H1 (cell line): Measurements from ENCODE around the gene MKX. TPM values are rescaled to one million over a fixed set of nuclear protein-coding genes. Genes with fewer than 3 reads are reported as not detected.

Experiments
- CTCF ChIA-PET: fragments of 300-600 bp; sonication (Branson Sonifier 250); formaldehyde crosslinking; loops from one replicate; lab custom pipeline; 2021; ENCODE audit not compliant: partially characterized antibody; lab: Charles Lee
- POLR2A ChIA-PET: fragments of 300-600 bp; sonication (Branson Sonifier 250); formaldehyde crosslinking; loops from one replicate; lab custom pipeline; 2021; ENCODE audit warnings: inconsistent platforms; ENCODE audit not compliant: partially characterized antibody; lab: Charles Lee
- DNase-seq, 2 experiments: peaks; one replicate each; pipeline versions ENCODE4 v3.0.0 to v3.0.0-alpha.2; 2010 to 2022; ENCODE audit warnings: low spot score in 2 of 2, low read depth in 1 of 2, mixed read lengths in 1 of 2
- FAIRE-seq: peaks from 2 replicates; lab custom pipeline; 2011; peaks lifted over from hg19 to GRCh38; lab: Jason Lieb, UNC
- H2AFZ ChIP-seq: 2 replicates; pipeline ENCODE4 v1.8.1; 2012; ENCODE audit warnings: low read length, inconsistent platforms
- H2AK5ac ChIP-seq: 2 replicates; pipeline ENCODE4 v1.6.1; 2013; ENCODE audit warnings: low read depth, low read length
- H2BK120ac ChIP-seq: replicated peaks from 2 replicates; pipeline ENCODE3; 2013; ENCODE audit warnings: low read depth, low read length, inconsistent platforms
- H2BK12ac ChIP-seq: 2 replicates; pipeline ENCODE4 v1.6.1; 2013; ENCODE audit warnings: low read depth, low read length
- H2BK15ac ChIP-seq: 2 replicates; pipeline ENCODE4 v1.6.1; 2013; ENCODE audit warnings: low read length
- H2BK20ac ChIP-seq: 2 replicates; pipeline ENCODE4 v1.6.1; 2013; ENCODE audit warnings: low read length
- H2BK5ac ChIP-seq: 2 replicates; pipeline ENCODE4 v1.6.1; 2013; ENCODE audit warnings: low read depth, low read length
- H3K14ac ChIP-seq: 2 replicates; pipeline ENCODE4 v1.6.1; 2013; ENCODE audit warnings: inconsistent platforms; ENCODE audit not compliant: insufficient read length
- H3K18ac ChIP-seq: 2 replicates; pipeline ENCODE4 v1.6.1; 2013; ENCODE audit warnings: low read length; ENCODE audit errors: extremely low read depth
- H3K23ac ChIP-seq: 2 replicates; pipeline ENCODE4 v1.6.1; 2013; ENCODE audit warnings: inconsistent platforms; ENCODE audit not compliant: insufficient read length
- H3K23me2 ChIP-seq: 2 replicates; pipeline ENCODE4 v1.6.1; 2013; ENCODE audit warnings: low read depth, low read length
- H3K27ac ChIP-seq: 2 replicates; pipeline ENCODE4 v1.6.1; 2011; ENCODE audit warnings: low read depth, low read length, inconsistent platforms
- H3K27me3 ChIP-seq, 4 experiments: replicated peaks in 1 of 4; 1 replicate in 1 of 4; 2 replicates in 3 of 4; pipeline versions ENCODE4 v1.6.1 to v1.8.1; 2011 to 2013; ENCODE audit warnings: low read length in 3 of 4, mild to moderate bottlenecking in 3 of 4, inconsistent platforms in 2 of 4, mixed read lengths in 2 of 4, moderate library complexity in 1 of 4; ENCODE audit not compliant: control insufficient read depth in 3 of 4, insufficient read depth in 3 of 4; ENCODE audit errors: extremely low read depth in 1 of 4
- H3K36me3 ChIP-seq, 4 experiments: 2 replicates each; pipeline versions ENCODE4 v1.6.1 to v1.8.1; 2011 to 2013; ENCODE audit warnings: mild to moderate bottlenecking in 4 of 4, low read length in 3 of 4, moderate library complexity in 2 of 4, control low read depth in 1 of 4, inconsistent platforms in 1 of 4; ENCODE audit not compliant: insufficient read depth in 4 of 4, control insufficient read depth in 2 of 4
- H3K4ac ChIP-seq: replicated peaks from 2 replicates; pipeline ENCODE3; 2013; ENCODE audit warnings: low read length, low read depth, mixed read lengths, inconsistent platforms; ENCODE audit not compliant: insufficient read length
- H3K4me1 ChIP-seq, 4 experiments: replicated peaks in 1 of 4; 1 replicate in 1 of 4; 2 replicates in 3 of 4; pipeline versions ENCODE4 v1.6.1 to v1.8.1; 2011 to 2013; ENCODE audit warnings: low read length in 3 of 4, inconsistent platforms in 2 of 4, mixed read lengths in 1 of 4; ENCODE audit not compliant: insufficient read depth in 4 of 4, control insufficient read depth in 3 of 4
- H3K4me2 ChIP-seq, 2 experiments: 2 replicates each; pipeline versions ENCODE4 v1.6.1 to v1.8.1; 2011 to 2013; ENCODE audit warnings: low read depth in 2 of 2, low read length in 2 of 2, control low read depth in 1 of 2, inconsistent platforms in 1 of 2, mild to moderate bottlenecking in 1 of 2; ENCODE audit not compliant: insufficient read depth in 1 of 2
- H3K4me3 ChIP-seq, 4 experiments: fragments of 200-600, 300-600 bp in 1 of 4; sonication (generic), shearing (Covaris generic), sonication (Bioruptor Twin) in 1 of 4; 2 replicates each; pipeline versions ENCODE4 v1.5.1 to v1.8.1; 2011 to 2016; ENCODE audit warnings: low read length in 4 of 4, low read depth in 3 of 4, control low read depth in 2 of 4, inconsistent platforms in 2 of 4, mild to moderate bottlenecking in 2 of 4, mixed read lengths in 1 of 4, moderate library complexity in 1 of 4; ENCODE audit not compliant: insufficient read depth in 2 of 4; ENCODE audit errors: extremely low read depth in 1 of 4
- H3K56ac ChIP-seq: replicated peaks from 2 replicates; pipeline ENCODE3; 2013; ENCODE audit warnings: low read depth, mild to moderate bottlenecking, mixed read lengths, low read length, inconsistent platforms; ENCODE audit not compliant: insufficient read length
- H3K79me1 ChIP-seq: 2 replicates; pipeline ENCODE4 v1.6.1; 2013; ENCODE audit warnings: low read depth, low read length, control low read depth
- H3K79me2 ChIP-seq, 2 experiments: 2 replicates each; pipeline versions ENCODE4 v1.6.1 to v1.8.1; 2012 to 2013; ENCODE audit warnings: low read length in 2 of 2, mild to moderate bottlenecking in 2 of 2, inconsistent platforms in 1 of 2; ENCODE audit not compliant: insufficient read depth in 2 of 2, control insufficient read depth in 1 of 2
- H3K9ac ChIP-seq, 4 experiments: replicated peaks in 1 of 4; 1 replicate in 1 of 4; 2 replicates in 3 of 4; pipeline versions ENCODE4 v1.6.1 to v1.8.1; 2011 to 2013; ENCODE audit warnings: low read depth in 3 of 4, low read length in 3 of 4, control low read depth in 2 of 4, mild to moderate bottlenecking in 2 of 4, moderate library complexity in 2 of 4, inconsistent platforms in 1 of 4; ENCODE audit errors: extremely low read depth in 1 of 4
- H3K9me3 ChIP-seq, 2 experiments: 2 replicates each; pipeline versions ENCODE4 v1.6.1 to v1.8.1; 2012 to 2013; ENCODE audit warnings: mild to moderate bottlenecking in 2 of 2, moderate library complexity in 2 of 2, control low read depth in 1 of 2, inconsistent platforms in 1 of 2, low read depth in 1 of 2, low read length in 1 of 2, mixed read lengths in 1 of 2; ENCODE audit not compliant: insufficient read depth in 2 of 2
- H4K20me1 ChIP-seq, 2 experiments: replicated peaks in 1 of 2; 2 replicates each; pipeline versions ENCODE3 to v1.8.1; 2011 to 2013; ENCODE audit warnings: inconsistent platforms in 2 of 2, low read length in 2 of 2, mild to moderate bottlenecking in 1 of 2; ENCODE audit not compliant: insufficient read depth in 2 of 2, control insufficient read depth in 1 of 2
- H4K5ac ChIP-seq: 2 replicates; pipeline ENCODE4 v1.6.1; 2013; ENCODE audit warnings: low read length, low read depth, mixed read lengths, inconsistent platforms; ENCODE audit not compliant: insufficient read length
- H4K8ac ChIP-seq: 2 replicates; pipeline ENCODE4 v1.8.0; 2013; ENCODE audit warnings: mild to moderate bottlenecking, moderate library complexity, low read length, inconsistent platforms; ENCODE audit not compliant: insufficient read depth; ENCODE audit errors: extremely low read depth
- H4K91ac ChIP-seq: replicated peaks from 2 replicates; pipeline ENCODE3; 2013; ENCODE audit warnings: low read length, mixed read lengths, inconsistent platforms; ENCODE audit not compliant: insufficient read length
- CEBPB ChIP-seq: IDR thresholded peaks from 2 replicates; pipeline ENCODE4 v1.6.1; 2012; ENCODE audit warnings: low read depth, low read length
- CTBP2 ChIP-seq: IDR thresholded peaks from 2 replicates; pipeline ENCODE4 v1.7.0; 2011; ENCODE audit warnings: borderline replicate concordance, mild to moderate bottlenecking, moderate library complexity, mixed read lengths, low read length; ENCODE audit not compliant: insufficient read depth, insufficient read length
- NANOG ChIP-seq: IDR thresholded peaks from 2 replicates; pipeline ENCODE4 v1.6.1; 2011; ENCODE audit warnings: low read length, low read depth, mild to moderate bottlenecking, inconsistent platforms; ENCODE audit not compliant: insufficient read depth, poor library complexity, severe bottlenecking
- SP1 ChIP-seq: IDR thresholded peaks from 2 replicates; pipeline ENCODE4 v1.6.1; 2011; ENCODE audit warnings: low read depth, low read length
- TEAD4 ChIP-seq: IDR thresholded peaks from 2 replicates; pipeline ENCODE4 v1.6.1; 2012; ENCODE audit warnings: low read depth, low read length, inconsistent platforms, mixed read lengths
- WGBS, 2 experiments: shearing (Covaris generic) in 1 of 2; methylation state at CpG; one replicate each; pipeline versions ENCODE4 v1.1.6 to v1.1.7; 2013 to 2015; ENCODE audit warnings: low lambda C conversion rate in 2 of 2, mixed read lengths in 2 of 2, inconsistent platforms in 1 of 2, low coverage in 1 of 2, missing lambda C conversion rate in 1 of 2; ENCODE audit not compliant: insufficient replicate concordance in 2 of 2, insufficient coverage in 1 of 2, insufficient read length in 1 of 2; ENCODE audit errors: extremely low coverage in 1 of 2, missing lambda C conversion rate in 1 of 2; 5-methylcytosine and 5-hydroxymethylcytosine counted together
- polyA plus RNA-seq, 7 experiments: library from polyadenylated mRNA; depleted of rRNA in 3 of 7; stranded (reverse) in 5 of 7; unstranded in 2 of 7; fragments of >200 nt in 5 of 7; fragments of 200-250 nt in 2 of 7; gene quantifications; 1 replicate in 5 of 7; 2 replicates in 1 of 7; 4 replicates in 1 of 7; pipeline versions ENCODE4 v1.2.1 to v1.2.3, GENCODE V29; 2011 to 2013; ENCODE audit warnings: missing spikeins in 2 of 7, mixed read lengths in 2 of 7
- total RNA-seq: library from RNA; stranded (reverse); fragmentation: NEBNext Ultra II Directional; extraction: Animal tissue kit (Norgen Biotek cat#: 25700); gene quantifications from 2 replicates; pipeline ENCODE4 v1.2.1, GENCODE V29; 2021

MKX gene
- total and polyA plus RNA-seq, 2 of the 8 experiments (the other 6 are each of a cell fraction or from before 2014, with no cell fraction given): 0.21 to 1.3 TPM

- H3K9me3 ChIP-seq: no peaks in the 10 kb centered on the region
- no peak overlapping the region for H2BK20ac ChIP-seq
- H3K4ac ChIP-seq: no peak overlapping the region
- TF ChIP-seq CEBPB: peak; percentile 95
- TF ChIP-seq SP1: no peak
- TF ChIP-seq CTBP2: no peak
- no peak for TF ChIP-seq NANOG
- no peak for TF ChIP-seq TEAD4
- TF ChIP-seq, all 59 proteins: peak for 1
- DNase-seq: no peak
- H3K36me3 ChIP-seq: no peaks in the 10 kb centered on the region
- no peak overlapping the region for H3K4me3 ChIP-seq
- H3K4me2 ChIP-seq: no peak overlapping the region
- no peak overlapping the region for H3K9ac ChIP-seq
- CTCF ChIA-PET: interaction anchor here (0.9 to 1.9 kb wide), 3 partner anchors 10 to 132 kb away, joined by 3 to 5 read pairs (median 3); no protein-coding TSS in a partner anchor
- H2BK12ac ChIP-seq: no peak overlapping the region
- H4K8ac ChIP-seq: no peak overlapping the region
- H4K91ac ChIP-seq: no peak overlapping the region
- H2BK15ac ChIP-seq: no peak overlapping the region
- no peak overlapping the region for H3K23ac ChIP-seq
- H3K79me2 ChIP-seq: no peaks in the 10 kb centered on the region
- WGBS, 2 experiments: 83% methylated on average over 3 of the region's 3 CpGs; no CpG with 5 or more reads in 1 of the 2 experiments
- no peak overlapping the region for H3K56ac ChIP-seq
- H2AK5ac ChIP-seq: no peak overlapping the region
- no peaks in the 10 kb centered on the region for H4K20me1 ChIP-seq
- no peak overlapping the region for H2BK5ac ChIP-seq
- H3K18ac ChIP-seq: no peak overlapping the region
- H3K14ac ChIP-seq: no peak overlapping the region
- FAIRE-seq: no peak
- no peaks in the 10 kb centered on the region for H3K79me1 ChIP-seq
- no peak overlapping the region for H4K5ac ChIP-seq
- no peak overlapping the region for H2AFZ ChIP-seq
- no peak overlapping the region for H2BK120ac ChIP-seq
- POLR2A ChIA-PET: no interaction called here
- H3K4me1 ChIP-seq: no peaks in the 10 kb centered on the region; a peak in 1 of 7 replicates
- no peaks in the 10 kb centered on the region for H3K23me2 ChIP-seq
- no peaks in the 10 kb centered on the region for H3K27me3 ChIP-seq
- H3K27ac ChIP-seq: no peak overlapping the region
These were observed 83.9 kb downstream of the MKX start for GRCh38 chr10:27661514-27662286.
